GM23338 (cell line): ENCODE data around the gene SCN9A.

Experiments
- CREB1 ChIP-seq: fragments of 250-450 bp; sonication (Bioruptor Pico); IDR thresholded peaks from 2 replicates; pipeline ENCODE4 v1.5.0; 2020; ENCODE audit warnings: low read depth, mild to moderate bottlenecking, moderate library complexity
- ETS1 ChIP-seq: IDR thresholded peaks from 2 replicates; pipeline ENCODE4 v1.6.1; 2016; ENCODE audit warnings: antibody characterized with exemption
- EZH2 ChIP-seq: fragments of 200-600 bp; sonication (generic); IDR thresholded peaks from one replicate; pipeline ENCODE4 v1.8.0; 2017; ENCODE audit warnings: antibody characterized with exemption, mild to moderate bottlenecking, low read depth; ENCODE audit not compliant: unreplicated experiment
- EZH2phosphoT487 ChIP-seq: fragments of 200-600 bp; sonication (generic); IDR thresholded peaks from one replicate; pipeline ENCODE4 v1.8.1; 2018; ENCODE audit warnings: antibody characterized with exemption; ENCODE audit not compliant: unreplicated experiment
- POLR2AphosphoS5 ChIP-seq: IDR thresholded peaks from 2 replicates; pipeline ENCODE4 v1.6.1; 2016; ENCODE audit warnings: antibody characterized with exemption, low read depth
- REST ChIP-seq: IDR thresholded peaks from one replicate; pipeline ENCODE4 v1.6.1; 2018; ENCODE audit warnings: antibody characterized with exemption; ENCODE audit not compliant: unreplicated experiment
- ZNF331 ChIP-seq: fragments of 250-450 bp; sonication (Bioruptor Pico); IDR thresholded peaks from 2 replicates; pipeline ENCODE4 v1.5.0; 2020; ENCODE audit warnings: low read depth, mild to moderate bottlenecking, moderate library complexity
- ZNF462 ChIP-seq: fragments of 250-450 bp; sonication (Bioruptor Pico); IDR thresholded peaks from 2 replicates; pipeline ENCODE4 v1.5.0; 2020; ENCODE audit warnings: mild to moderate bottlenecking, moderate library complexity
- TF ChIP-seq, protein P1 (sequence below), 2 experiments: fragments of 200-600 bp in 1 of 2; sonication (generic) in 1 of 2; conservative IDR thresholded peaks; 2 replicates each; pipeline versions ENCODE4 v1.5.1 to v1.6.1; 2016 to 2017; ENCODE audit warnings: antibody characterized with exemption in 2 of 2, low read depth in 2 of 2, mild to moderate bottlenecking in 2 of 2, moderate library complexity in 1 of 2

GRCh38 chr2:166211079-166211478, 164.7 kb downstream of the SCN9A start:
- no peak for TF ChIP-seq EZH2
- no peak for TF ChIP-seq EZH2phosphoT487
- TF ChIP-seq, protein P1, sequence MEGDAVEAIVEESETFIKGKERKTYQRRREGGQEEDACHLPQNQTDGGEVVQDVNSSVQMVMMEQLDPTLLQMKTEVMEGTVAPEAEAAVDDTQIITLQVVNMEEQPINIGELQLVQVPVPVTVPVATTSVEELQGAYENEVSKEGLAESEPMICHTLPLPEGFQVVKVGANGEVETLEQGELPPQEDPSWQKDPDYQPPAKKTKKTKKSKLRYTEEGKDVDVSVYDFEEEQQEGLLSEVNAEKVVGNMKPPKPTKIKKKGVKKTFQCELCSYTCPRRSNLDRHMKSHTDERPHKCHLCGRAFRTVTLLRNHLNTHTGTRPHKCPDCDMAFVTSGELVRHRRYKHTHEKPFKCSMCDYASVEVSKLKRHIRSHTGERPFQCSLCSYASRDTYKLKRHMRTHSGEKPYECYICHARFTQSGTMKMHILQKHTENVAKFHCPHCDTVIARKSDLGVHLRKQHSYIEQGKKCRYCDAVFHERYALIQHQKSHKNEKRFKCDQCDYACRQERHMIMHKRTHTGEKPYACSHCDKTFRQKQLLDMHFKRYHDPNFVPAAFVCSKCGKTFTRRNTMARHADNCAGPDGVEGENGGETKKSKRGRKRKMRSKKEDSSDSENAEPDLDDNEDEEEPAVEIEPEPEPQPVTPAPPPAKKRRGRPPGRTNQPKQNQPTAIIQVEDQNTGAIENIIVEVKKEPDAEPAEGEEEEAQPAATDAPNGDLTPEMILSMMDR (conservative IDR thresholded peaks at IDR 0.05; ENCODE audit: low read depth in 2 of 2), result no peak
- TF ChIP-seq POLR2AphosphoS5, result no peak
- no peak for TF ChIP-seq CREB1 (CRISPR knock-in tag)
- no peak for TF ChIP-seq REST
- no peak for TF ChIP-seq ETS1
- no peak for TF ChIP-seq ZNF462 (CRISPR knock-in tag)
- TF ChIP-seq ZNF331 (CRISPR knock-in tag), result no peak
